ENCODE measurements around the gene LRRC31. TPM values are rescaled to one million over a fixed set of nuclear protein-coding genes. Genes with fewer than 3 reads are reported as not detected.

LRRC31 gene
- polyA plus RNA-seq (ENCODE audit: insufficient read length in 10 of 10), result not detected
- long read RNA-seq, donor 1, result 0 reads
- long read RNA-seq, donor 2, result 0 reads
- long read RNA-seq, donor 3, result 0 reads
- long read RNA-seq, donor 4, result 0 reads
- long read RNA-seq, donor 5, result 0 reads
- long read RNA-seq, donor 6, result 0 reads
- long read RNA-seq, donor 7, partial matches to known transcripts, result 278 of 324 reads
- long read RNA-seq, donor 7, other reads (novel, unspliced or antisense), result 46 of 324 reads
- long read RNA-seq, donor 8, result 0 reads
- long read RNA-seq, donor 9, result 0 reads

- no peak for DNase-seq
Measured at GRCh38 chr3:169869484-169870220, at the start of gene LRRC31. Gene LRRC31, minus strand, starts transcription at chr3:169869935. Its CDS starts 128 bp downstream, at chr3:169869807.

GRCh38 chr3:169914321-169914720, 44.6 kb upstream of the LRRC31 start:
- no peak for DNase-seq

- no peak for DNase-seq
Measured at GRCh38 chr3:169913323-169913722, 43.6 kb upstream of the LRRC31 start.

- DNase-seq, result no peak
Measured at GRCh38 chr3:169911272-169911671, 41.5 kb upstream of the LRRC31 start, which contains the start of gene SAMD7. Gene SAMD7, plus strand, starts transcription at chr3:169911572. Its CDS starts 7,927 bp downstream, at chr3:169919499.

GRCh38 chr3:169907944-169908343, 38.2 kb upstream of the LRRC31 start:
- no peak for DNase-seq

GRCh38 chr3:169907476-169907875, 37.7 kb upstream of the LRRC31 start:
- DNase-seq, result no peak

GRCh38 chr3:169905404-169905803, 35.7 kb upstream of the LRRC31 start:
- no peak for DNase-seq

DNA sequence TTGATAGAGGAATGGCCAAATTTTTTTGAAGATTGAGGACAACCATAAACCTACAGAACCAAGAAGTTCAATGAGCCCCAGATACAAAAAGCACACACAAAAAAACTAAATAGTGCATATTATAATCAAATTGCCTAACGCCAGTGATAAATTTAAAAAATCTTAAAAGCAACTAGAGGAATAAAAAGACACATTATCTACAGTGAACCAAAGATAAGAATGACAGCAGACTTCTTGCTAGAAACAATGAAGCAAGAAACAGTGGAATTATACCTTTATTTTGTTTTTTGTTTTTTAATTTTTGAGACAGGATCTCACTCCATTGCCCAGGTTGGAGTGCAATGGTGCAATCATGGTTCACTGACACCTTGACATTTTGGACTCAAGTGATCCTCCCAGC, 31.7 kb upstream of the LRRC31 start:
- no peak for DNase-seq

- no peak for DNase-seq
Measured at GRCh38 chr3:169897284-169897683, 27.5 kb upstream of the LRRC31 start.

GRCh38 chr3:169895072-169895471, 25.3 kb upstream of the LRRC31 start:
- no peak for DNase-seq

DNA sequence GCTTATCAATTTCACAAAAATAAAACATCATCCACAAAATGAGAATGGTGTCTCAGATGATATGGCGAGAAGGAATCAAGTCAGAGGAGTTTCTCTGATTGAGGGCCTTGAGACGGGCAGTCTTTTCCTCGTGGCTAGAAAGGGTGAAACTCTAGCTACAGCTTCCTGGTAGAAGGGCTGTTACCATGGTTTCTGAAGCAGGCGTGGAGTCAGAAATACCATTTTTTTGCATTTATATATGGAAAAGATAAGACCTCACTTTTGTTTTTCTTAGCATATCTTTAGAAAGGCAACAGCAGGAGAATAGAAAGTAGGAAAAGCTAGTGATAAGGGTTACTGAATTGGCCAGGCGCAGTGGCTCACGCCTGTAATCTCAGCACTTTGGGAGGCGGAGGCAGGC, 24.4 kb upstream of the LRRC31 start:
- DNase-seq, result no peak

- DNase-seq, result no peak
Measured at GRCh38 chr3:169891886-169892285, 22.2 kb upstream of the LRRC31 start.

DNA sequence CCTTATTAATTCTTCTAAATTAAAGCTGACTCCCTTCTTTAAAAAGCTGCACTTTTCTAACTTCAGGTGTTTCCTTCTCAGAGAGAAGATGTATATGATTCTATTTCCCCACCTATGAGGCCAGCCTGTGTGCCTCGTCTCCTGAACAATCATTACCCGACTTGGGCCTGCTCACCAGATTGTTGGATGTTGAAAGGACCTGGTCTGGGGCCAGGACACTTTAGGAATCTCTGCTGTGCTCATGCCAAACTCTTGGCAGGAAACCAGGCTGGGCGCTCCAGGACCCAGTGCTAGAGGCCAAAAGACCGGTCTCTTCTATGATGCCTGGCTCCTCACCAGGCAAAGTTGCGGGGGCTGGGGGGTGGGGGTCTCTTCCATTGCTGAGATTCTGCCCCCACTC, 16.9 kb upstream of the LRRC31 start:
- peak; percentile 8 to 32 (median 21) for DNase-seq

DNA sequence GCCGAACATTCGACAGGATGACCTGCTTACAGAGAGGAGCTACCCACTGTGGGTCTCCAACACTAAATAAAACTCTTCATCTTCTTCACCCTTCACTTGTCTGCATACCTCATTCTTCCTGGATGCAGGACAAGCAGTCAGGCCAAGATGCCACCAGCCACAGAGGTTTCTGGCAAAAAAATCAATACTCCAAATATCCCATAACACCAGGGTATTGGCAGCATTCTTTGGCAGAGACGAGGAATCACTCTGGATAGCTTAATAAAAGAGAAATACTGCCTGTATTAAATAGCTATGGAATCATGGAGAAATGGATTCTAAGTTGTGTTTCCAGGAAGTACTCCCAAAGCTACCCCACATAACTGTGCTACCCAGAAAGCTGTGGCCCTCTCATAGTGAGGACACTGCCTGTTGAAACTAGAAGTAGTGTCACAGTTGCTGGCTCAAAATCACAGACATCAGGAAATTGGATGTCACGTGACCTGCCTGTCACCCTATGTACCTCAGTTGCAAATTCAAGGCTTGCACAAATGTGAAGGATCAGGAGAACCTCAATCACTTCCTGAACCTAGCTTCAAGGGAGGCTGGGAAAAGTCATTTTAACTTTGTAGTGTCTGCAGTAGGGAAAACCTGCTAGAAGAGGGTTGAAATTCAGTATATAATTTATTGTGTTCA, 11.0 kb upstream of the LRRC31 start:
- DNase-seq, result no peak

- DNase-seq, result no peak
Measured at GRCh38 chr3:169879845-169880575, 10.3 kb upstream of the LRRC31 start.

- DNase-seq, result no peak
Measured at GRCh38 chr3:169879013-169879557, 9.3 kb upstream of the LRRC31 start.

DNA sequence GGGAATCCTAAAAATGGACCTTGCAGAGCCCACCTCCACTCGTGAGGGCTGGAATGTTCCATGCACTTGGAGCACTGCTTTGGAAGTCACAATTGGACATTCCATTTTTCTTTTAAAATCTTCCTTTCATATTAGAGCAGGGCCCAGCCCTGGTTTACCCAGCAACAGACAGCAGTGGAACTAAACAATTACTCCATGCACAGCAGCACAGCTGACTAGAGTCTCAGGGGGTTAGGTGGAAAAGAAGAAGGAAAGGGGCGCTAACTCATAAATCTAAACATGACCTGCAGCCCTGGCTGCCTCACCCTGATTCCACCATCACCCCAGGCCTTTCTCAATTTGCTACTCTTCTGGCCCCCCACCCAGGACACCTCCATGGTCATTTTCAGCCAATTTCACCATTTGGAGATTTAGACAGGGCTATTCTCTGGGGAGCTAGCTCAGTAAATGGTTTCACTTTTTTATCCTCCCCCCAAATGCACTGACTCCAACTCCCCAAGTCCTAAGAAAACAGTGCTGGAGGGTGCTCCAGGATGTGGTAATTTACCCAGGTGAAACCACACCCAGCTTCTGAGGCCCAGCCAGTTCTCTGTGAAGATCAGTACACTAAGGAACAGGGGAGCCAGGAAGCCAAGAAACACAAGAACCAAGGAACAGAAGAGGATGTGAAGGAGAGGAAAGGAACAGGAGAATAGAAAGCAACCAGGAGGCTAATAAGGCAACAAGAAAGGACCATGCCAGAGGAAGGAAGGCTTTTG, 1.6 kb upstream of the LRRC31 start:
- DNase-seq, result no peak

- no peak for DNase-seq
Measured at GRCh38 chr3:169868369-169868768, 1.4 kb downstream of the LRRC31 start.

DNA sequence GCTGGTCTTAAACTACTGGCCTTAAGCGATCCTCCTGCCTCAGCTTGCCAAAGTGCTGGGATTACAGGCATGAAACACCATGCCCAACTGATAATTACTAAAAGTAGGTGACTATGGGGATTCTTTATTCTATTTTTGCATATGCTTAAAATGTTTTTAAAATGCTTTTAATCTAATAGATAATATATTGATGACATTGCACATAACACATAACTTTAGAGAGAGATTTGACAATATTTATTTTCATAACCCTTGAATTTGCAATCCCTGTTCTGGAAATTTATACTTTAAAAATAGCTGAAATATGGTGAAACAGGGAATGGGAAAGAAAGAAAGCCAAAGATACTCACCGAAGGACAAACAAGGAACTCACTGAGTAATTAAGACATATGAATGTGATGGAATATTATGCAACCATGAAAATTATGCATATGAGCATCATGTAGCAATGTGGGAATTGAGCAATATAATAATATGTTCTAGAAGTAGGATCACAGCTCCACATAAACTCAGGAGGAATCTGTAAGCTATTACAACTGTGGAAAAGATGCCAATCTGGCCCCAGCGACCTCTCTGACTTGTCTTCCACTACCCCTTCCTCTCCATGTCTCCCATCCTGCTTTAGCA, 2.0 kb downstream of the LRRC31 start:
- no peak for DNase-seq

DNA sequence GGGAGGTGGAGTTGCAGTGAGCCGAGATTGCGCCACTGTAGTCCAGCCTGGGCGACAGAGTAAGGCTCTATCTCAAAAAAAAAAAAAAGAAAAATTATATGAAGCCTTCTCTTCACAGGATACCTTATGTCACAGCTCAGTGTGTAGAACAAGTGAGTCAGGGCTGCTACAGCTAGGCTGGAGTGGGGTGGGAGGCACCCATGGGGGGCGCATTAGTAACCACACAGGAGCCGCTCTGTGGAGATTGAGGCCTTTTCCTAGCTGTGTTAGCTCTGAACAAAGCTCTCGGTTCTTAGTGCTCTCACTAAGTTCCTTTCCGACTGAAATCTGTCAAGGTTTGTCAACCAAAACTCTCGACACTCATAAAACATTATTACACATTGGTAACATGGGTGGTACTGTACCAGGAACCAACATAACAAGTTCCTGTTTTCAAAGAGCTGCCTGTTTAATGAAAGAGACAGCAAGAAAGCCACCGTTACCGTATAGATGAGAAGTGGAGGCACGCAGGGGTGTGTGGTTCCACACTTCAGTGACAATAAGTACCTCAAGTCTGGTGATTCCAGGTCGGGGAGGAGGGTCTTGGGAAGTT, 4.5 kb downstream of the LRRC31 start:
- DNase-seq, result no peak
